ENCODE measurements around the gene SCRN2. TPM values are rescaled to one million over a fixed set of nuclear protein-coding genes. Genes with fewer than 3 reads are reported as not detected.

Gene SCRN2
- total RNA-seq, 1 donor from 2014 or later: 29.8 TPM

DNA sequence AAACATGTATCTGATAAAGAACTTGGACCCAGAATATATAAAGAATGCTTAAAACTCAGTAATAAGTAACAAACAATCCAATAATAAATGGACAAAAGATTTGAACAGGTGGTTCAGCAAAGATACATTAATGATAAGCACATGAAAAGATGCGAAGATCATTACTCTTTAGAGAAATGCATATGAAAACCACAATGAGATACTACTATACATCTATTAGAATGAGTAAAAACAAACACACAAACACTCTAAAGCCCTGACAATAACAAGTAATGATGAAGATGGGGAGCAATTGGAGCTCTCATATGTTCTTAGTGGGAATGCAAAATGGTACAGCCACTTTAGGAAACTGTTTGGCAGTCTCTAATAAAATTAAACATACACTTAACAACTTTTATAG, 48.6 kb downstream of the SCRN2 start:
- Histone ChIP-seq H3F3A (ENCODE audit: low read depth) (peaks cover 13% of the 10 kb centered on the region), H3K27ac (no peak overlapping the region), H3K9me3 (ENCODE audit: low read depth) (no peaks in the 10 kb centered on the region), H3K79me2 (ENCODE audit: low read depth) (no peaks in the 10 kb centered on the region), H3K4me3 (no peak overlapping the region), H3K36me3 (no peaks in the 10 kb centered on the region), H3K4me2 (no peak overlapping the region), H2AFZ (replicated peaks) (no peak overlapping the region), H3K27me3 (peaks cover 91% of the 10 kb centered on the region), H3K4me1 (no peaks in the 10 kb centered on the region), H3K9ac (no peak overlapping the region), H4K20me1 (ENCODE audit: low read depth) (peaks cover 11% of the 10 kb centered on the region)
- Mint-ChIP-seq H3K27ac (no peak overlapping the region), H3K36me3 (peaks cover 1% of the 10 kb centered on the region), H3K27me3 (ENCODE audit: insufficient read depth, low read depth) (peaks cover 57% of the 10 kb centered on the region), H3K4me3 (no peak overlapping the region), H3K9me3 (peaks cover 3% of the 10 kb centered on the region), H3K4me1 (peaks cover 2% of the 10 kb centered on the region)
- TF ChIP-seq EZH2phosphoT487 (IDR thresholded peaks at IDR 0.05) (no peak), EZH2 (IDR thresholded peaks at IDR 0.05) (no peak), CTCF (IDR thresholded peaks at IDR 0.05) (no peak)
- DNase-seq (ENCODE audit: low spot score): no peak

GRCh38 chr17:47791025-47791424, 50.0 kb downstream of the SCRN2 start:
- Histone ChIP-seq H3K9ac (no peak overlapping the region), H3K27ac (no peak overlapping the region), H3K36me3 (no peaks in the 10 kb centered on the region), H3K4me2 (no peak overlapping the region), H3K9me3 (ENCODE audit: low read depth) (no peaks in the 10 kb centered on the region), H3K27me3 (peaks cover 100% of the 10 kb centered on the region), H3K4me3 (no peak overlapping the region), H3K79me2 (ENCODE audit: low read depth) (no peaks in the 10 kb centered on the region), H3K4me1 (no peaks in the 10 kb centered on the region), H4K20me1 (ENCODE audit: low read depth) (peaks cover 15% of the 10 kb centered on the region), H2AFZ (replicated peaks) (no peak overlapping the region), H3F3A (ENCODE audit: low read depth) (peaks cover 13% of the 10 kb centered on the region)
- TF ChIP-seq EZH2phosphoT487 (IDR thresholded peaks at IDR 0.05): no peak
- TF ChIP-seq EZH2 (IDR thresholded peaks at IDR 0.05): no peak
- TF ChIP-seq CTCF (IDR thresholded peaks at IDR 0.05): no peak
- DNase-seq (ENCODE audit: low spot score): no peak
- Mint-ChIP-seq H3K27me3 (ENCODE audit: insufficient read depth, low read depth) (peaks cover 62% of the 10 kb centered on the region), H3K4me1 (peaks cover 2% of the 10 kb centered on the region), H3K9me3 (peaks cover 3% of the 10 kb centered on the region), H3K4me3 (no peak overlapping the region), H3K27ac (no peak overlapping the region), H3K36me3 (peaks cover 1% of the 10 kb centered on the region)

GRCh38 chr17:47789611-47790561, 51.2 kb downstream of the SCRN2 start:
- H3K9me3 ChIP-seq (ENCODE audit: low read depth): no peaks in the 10 kb centered on the region
- peaks cover 16% of the 10 kb centered on the region for H3F3A ChIP-seq (ENCODE audit: low read depth)
- peak; percentile 83 for TF ChIP-seq EZH2 (IDR thresholded peaks at IDR 0.05)
- peak; percentile 53 for TF ChIP-seq CTCF (IDR thresholded peaks at IDR 0.05)
- peak; percentile 61 for TF ChIP-seq EZH2phosphoT487 (IDR thresholded peaks at IDR 0.05)
- H3K36me3 Mint-ChIP-seq: peaks cover 1% of the 10 kb centered on the region
- H3K4me1 ChIP-seq: no peaks in the 10 kb centered on the region
- H3K4me1 Mint-ChIP-seq: peaks cover 2% of the 10 kb centered on the region
- no peak overlapping the region for H3K9ac ChIP-seq
- peaks cover 18% of the 10 kb centered on the region for H4K20me1 ChIP-seq (ENCODE audit: low read depth)
- no peaks in the 10 kb centered on the region for H3K79me2 ChIP-seq (ENCODE audit: low read depth)
- H3K27me3 Mint-ChIP-seq (ENCODE audit: insufficient read depth, low read depth): peaks cover 64% of the 10 kb centered on the region
- no peaks in the 10 kb centered on the region for H3K36me3 ChIP-seq
- peak overlapping the region; percentile 93 for H3K4me2 ChIP-seq
- H3K4me3 Mint-ChIP-seq: peak overlapping the region; percentile 77
- H2AFZ ChIP-seq (replicated peaks): peak overlapping the region; percentile 99
- DNase-seq (ENCODE audit: low spot score): peak; percentile 87
- peak overlapping the region; percentile 59 for H3K4me3 ChIP-seq
- H3K27ac Mint-ChIP-seq: no peak overlapping the region
- H3K27me3 ChIP-seq: peaks cover 97% of the 10 kb centered on the region
- peaks cover 3% of the 10 kb centered on the region for H3K9me3 Mint-ChIP-seq
- H3K27ac ChIP-seq: no peak overlapping the region

Other genes with a start within 250 kb of the SCRN2 start
- 454 and 543 TPM in 2 replicates for gene KPNB1, start 191.4 kb downstream of the SCRN2 start, total RNA-seq (ENCODE audit: low replicate concordance)
- gene TBKBP1, start 147.1 kb downstream of the SCRN2 start, total RNA-seq (ENCODE audit: low replicate concordance): 3.0 and 21.6 TPM in 2 replicates
- gene TBX21, start 108.0 kb downstream of the SCRN2 start, total RNA-seq (ENCODE audit: low replicate concordance): 0.12 TPM in 1 of 2 replicates, not detected in the other
- 5.1 and 10.8 TPM in 2 replicates for gene OSBPL7, start 19.5 kb downstream of the SCRN2 start, total RNA-seq (ENCODE audit: low replicate concordance)
- 48.2 and 63.3 TPM in 2 replicates for gene MRPL10, start 9.7 kb downstream of the SCRN2 start, total RNA-seq (ENCODE audit: low replicate concordance)
- gene LRRC46, start 9.6 kb downstream of the SCRN2 start, total RNA-seq (ENCODE audit: low replicate concordance): 0.06 and 0.12 TPM in 2 replicates
- gene SP6, start 9.9 kb upstream of the SCRN2 start, total RNA-seq (ENCODE audit: low replicate concordance): 0.04 and 0.65 TPM in 2 replicates
- 1.6 and 2.3 TPM in 2 replicates for gene SP2, start 55.0 kb upstream of the SCRN2 start, total RNA-seq (ENCODE audit: low replicate concordance)
- 8.0 and 9.1 TPM in 2 replicates for gene PNPO, start 100.3 kb upstream of the SCRN2 start, total RNA-seq (ENCODE audit: low replicate concordance)
- not detected in 2 replicates for gene PRR15L, start 116.6 kb upstream of the SCRN2 start, total RNA-seq (ENCODE audit: low replicate concordance)
- 104 and 168 TPM in 2 replicates for gene CDK5RAP3, start 129.8 kb upstream of the SCRN2 start, total RNA-seq (ENCODE audit: low replicate concordance)
- 0.30 and 0.74 TPM in 2 replicates for gene COPZ2, start 196.5 kb upstream of the SCRN2 start, total RNA-seq (ENCODE audit: low replicate concordance)
- gene NFE2L1, start 207.1 kb upstream of the SCRN2 start, total RNA-seq (ENCODE audit: low replicate concordance): 73.4 and 104 TPM in 2 replicates